ENCODE measurements around the gene FMNL2. TPM values are rescaled to one million over a fixed set of nuclear protein-coding genes. Genes with fewer than 3 reads are reported as not detected.

Gene FMNL2
- total RNA-seq, 1 donor from 2014 or later: 166 TPM

DNA sequence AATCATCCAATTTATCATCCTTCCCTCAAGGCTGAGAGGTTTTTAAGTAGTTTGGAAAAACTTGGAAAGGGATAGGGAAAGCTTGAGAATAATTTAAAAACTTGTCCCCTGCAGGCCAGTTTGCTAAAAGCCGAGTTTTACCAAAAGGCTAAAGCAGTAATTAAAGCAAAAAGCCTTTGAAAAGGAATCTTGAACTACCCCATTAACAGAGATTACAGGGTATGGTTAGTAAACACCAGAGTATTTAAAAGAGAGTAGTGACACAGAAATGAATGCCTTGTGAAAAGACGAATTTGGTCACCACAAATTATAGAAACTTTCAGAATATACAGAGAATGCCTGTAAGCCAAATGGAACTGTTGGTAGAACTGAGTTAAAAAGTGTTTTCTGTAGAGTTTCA, 85.0 kb downstream of the FMNL2 start:
- Mint-ChIP-seq H3K4me1 (ENCODE audit: low read depth, unreplicated experiment) (peaks cover 54% of the 10 kb centered on the region), H3K9me3 (ENCODE audit: unreplicated experiment) (peaks cover 4% of the 10 kb centered on the region), H3K36me3 (ENCODE audit: unreplicated experiment) (no peaks in the 10 kb centered on the region), H3K4me3 (ENCODE audit: unreplicated experiment) (no peak overlapping the region), H3K27me3 (ENCODE audit: unreplicated experiment) (no peaks in the 10 kb centered on the region), H3K27ac (ENCODE audit: unreplicated experiment) (no peak overlapping the region)
- TF ChIP-seq, protein P1, sequence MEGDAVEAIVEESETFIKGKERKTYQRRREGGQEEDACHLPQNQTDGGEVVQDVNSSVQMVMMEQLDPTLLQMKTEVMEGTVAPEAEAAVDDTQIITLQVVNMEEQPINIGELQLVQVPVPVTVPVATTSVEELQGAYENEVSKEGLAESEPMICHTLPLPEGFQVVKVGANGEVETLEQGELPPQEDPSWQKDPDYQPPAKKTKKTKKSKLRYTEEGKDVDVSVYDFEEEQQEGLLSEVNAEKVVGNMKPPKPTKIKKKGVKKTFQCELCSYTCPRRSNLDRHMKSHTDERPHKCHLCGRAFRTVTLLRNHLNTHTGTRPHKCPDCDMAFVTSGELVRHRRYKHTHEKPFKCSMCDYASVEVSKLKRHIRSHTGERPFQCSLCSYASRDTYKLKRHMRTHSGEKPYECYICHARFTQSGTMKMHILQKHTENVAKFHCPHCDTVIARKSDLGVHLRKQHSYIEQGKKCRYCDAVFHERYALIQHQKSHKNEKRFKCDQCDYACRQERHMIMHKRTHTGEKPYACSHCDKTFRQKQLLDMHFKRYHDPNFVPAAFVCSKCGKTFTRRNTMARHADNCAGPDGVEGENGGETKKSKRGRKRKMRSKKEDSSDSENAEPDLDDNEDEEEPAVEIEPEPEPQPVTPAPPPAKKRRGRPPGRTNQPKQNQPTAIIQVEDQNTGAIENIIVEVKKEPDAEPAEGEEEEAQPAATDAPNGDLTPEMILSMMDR (IDR thresholded peaks at IDR 0.05; ENCODE audit: partially characterized antibody, unreplicated experiment): no peak
- DNase-seq: no peak

DNA sequence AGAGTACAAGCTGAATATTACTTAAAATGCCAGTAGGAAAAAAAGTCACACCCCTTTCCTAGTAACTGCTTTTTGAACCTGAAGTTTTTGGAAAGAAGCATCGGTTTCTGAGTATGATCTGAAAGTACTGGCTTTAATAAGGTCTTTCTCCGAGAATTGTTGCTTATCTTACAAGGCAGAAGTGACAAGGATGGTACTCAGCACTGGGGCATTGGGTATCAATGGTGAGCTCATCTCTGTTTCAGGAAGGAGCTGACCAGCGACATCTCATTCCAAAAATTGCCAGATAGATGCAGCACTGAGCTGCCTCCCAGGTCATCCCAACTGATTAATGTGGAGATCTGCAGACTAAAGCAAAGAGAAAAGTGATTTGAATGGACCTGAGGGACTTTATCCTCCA, 85.4 kb downstream of the FMNL2 start:
- no peak for DNase-seq
- no peak overlapping the region for H3K27ac Mint-ChIP-seq (ENCODE audit: unreplicated experiment)
- TF ChIP-seq, protein P1 (IDR thresholded peaks at IDR 0.05; ENCODE audit: partially characterized antibody, unreplicated experiment): no peak
- H3K4me3 Mint-ChIP-seq (ENCODE audit: unreplicated experiment): peak overlapping the region; percentile 51
- peaks cover 4% of the 10 kb centered on the region for H3K9me3 Mint-ChIP-seq (ENCODE audit: unreplicated experiment)
- H3K4me1 Mint-ChIP-seq (ENCODE audit: low read depth, unreplicated experiment): peaks cover 58% of the 10 kb centered on the region
- no peaks in the 10 kb centered on the region for H3K27me3 Mint-ChIP-seq (ENCODE audit: unreplicated experiment)
- no peaks in the 10 kb centered on the region for H3K36me3 Mint-ChIP-seq (ENCODE audit: unreplicated experiment)

DNA sequence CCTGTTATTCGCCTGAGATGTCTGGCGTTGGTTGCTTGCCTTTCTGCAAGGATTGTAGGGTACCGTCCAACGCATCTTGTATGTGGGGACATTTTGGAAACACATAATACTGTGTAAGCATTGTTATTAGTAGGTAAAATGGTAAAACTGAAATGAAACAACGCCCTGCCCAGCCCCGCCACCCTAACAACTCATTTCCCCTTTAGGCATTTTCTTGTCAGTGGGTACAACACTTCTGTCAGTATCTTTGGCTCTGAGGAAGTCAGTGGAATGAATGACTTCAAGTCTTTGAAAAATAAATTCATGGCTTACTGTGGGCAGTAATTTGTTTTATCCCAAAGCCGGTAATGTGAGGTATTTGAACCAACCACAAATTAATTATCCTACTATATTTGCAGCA, 86.0 kb downstream of the FMNL2 start:
- Mint-ChIP-seq H3K4me1 (ENCODE audit: low read depth, unreplicated experiment) (peaks cover 60% of the 10 kb centered on the region), H3K36me3 (ENCODE audit: unreplicated experiment) (no peaks in the 10 kb centered on the region), H3K27me3 (ENCODE audit: unreplicated experiment) (no peaks in the 10 kb centered on the region), H3K27ac (ENCODE audit: unreplicated experiment) (no peak overlapping the region), H3K9me3 (ENCODE audit: unreplicated experiment) (peaks cover 4% of the 10 kb centered on the region), H3K4me3 (ENCODE audit: unreplicated experiment) (no peak overlapping the region)
- TF ChIP-seq, protein P1 (IDR thresholded peaks at IDR 0.05; ENCODE audit: partially characterized antibody, unreplicated experiment): no peak
- no peak for DNase-seq

DNA sequence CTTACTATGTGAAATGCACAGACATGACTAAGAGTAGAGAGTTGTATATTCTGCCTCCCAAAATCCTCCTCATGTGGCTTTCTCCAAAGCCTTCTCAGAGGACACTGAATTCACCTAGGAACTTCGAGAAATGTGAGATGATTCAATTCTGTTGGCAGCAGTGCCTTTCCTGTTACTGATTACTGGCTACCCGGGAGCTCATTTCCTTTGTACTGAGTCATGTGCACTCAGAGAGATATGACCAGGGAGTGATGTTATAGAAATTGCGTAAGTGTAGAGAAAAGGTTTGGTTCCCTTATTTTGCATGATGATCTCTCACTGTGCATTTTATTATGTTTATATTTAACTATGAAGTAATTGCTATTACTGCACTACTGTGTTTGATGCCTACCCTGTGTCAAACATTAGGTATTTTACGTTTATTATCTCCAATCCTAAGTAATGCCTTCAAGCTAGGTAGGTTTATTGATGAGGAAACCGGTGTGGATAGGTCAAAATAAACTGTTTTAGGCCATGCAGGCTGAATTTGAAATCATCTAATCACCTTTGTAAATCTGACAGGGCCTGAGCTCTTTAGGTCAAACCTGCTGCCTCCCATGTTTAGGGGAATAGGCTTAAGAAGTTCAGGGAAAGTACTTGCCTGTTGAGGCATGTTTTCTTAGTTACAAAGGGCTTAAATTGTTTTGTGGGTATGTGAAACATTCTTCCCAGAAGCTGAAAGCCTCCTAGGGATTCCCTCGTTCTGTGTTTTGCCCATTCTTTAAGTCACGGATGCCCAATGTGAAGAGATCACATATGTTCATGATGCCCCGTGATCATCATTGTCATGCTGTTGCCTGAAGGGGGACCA, 86.8 kb downstream of the FMNL2 start:
- Mint-ChIP-seq H3K36me3 (ENCODE audit: unreplicated experiment) (no peaks in the 10 kb centered on the region), H3K4me1 (ENCODE audit: low read depth, unreplicated experiment) (peaks cover 62% of the 10 kb centered on the region), H3K9me3 (ENCODE audit: unreplicated experiment) (peaks cover 4% of the 10 kb centered on the region), H3K27me3 (ENCODE audit: unreplicated experiment) (no peaks in the 10 kb centered on the region), H3K4me3 (ENCODE audit: unreplicated experiment) (no peak overlapping the region), H3K27ac (ENCODE audit: unreplicated experiment) (peak overlapping the region; percentile 45)
- DNase-seq: no peak
- TF ChIP-seq, protein P1 (IDR thresholded peaks at IDR 0.05; ENCODE audit: partially characterized antibody, unreplicated experiment): no peak

DNA sequence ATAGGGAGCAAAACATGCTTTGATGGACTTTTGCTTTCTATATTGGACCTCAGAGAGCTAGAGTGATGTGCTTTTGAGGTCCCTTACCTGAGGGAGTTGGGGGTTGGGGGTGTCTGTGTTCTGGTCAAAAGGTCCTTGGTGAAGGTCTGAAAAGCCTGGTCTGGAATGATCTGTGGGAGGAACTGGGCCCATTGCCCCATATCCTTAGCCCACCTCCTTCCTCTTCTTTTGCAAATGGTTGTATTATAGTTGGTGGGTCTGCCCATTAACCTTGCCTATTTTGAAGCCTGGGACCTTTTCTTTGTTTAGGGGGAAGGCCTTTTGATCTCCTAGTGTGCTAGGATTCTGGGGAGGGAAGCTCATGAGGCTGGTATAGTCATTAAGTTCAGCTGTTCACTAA, 88.7 kb downstream of the FMNL2 start:
- no peaks in the 10 kb centered on the region for H3K27me3 Mint-ChIP-seq (ENCODE audit: unreplicated experiment)
- DNase-seq: no peak
- peaks cover 65% of the 10 kb centered on the region for H3K4me1 Mint-ChIP-seq (ENCODE audit: low read depth, unreplicated experiment)

More for the DNA sequence above, 88.7 kb downstream of the FMNL2 start:
- Mint-ChIP-seq H3K9me3 (ENCODE audit: unreplicated experiment) (peaks cover 2% of the 10 kb centered on the region), H3K27ac (ENCODE audit: unreplicated experiment) (no peak overlapping the region), H3K4me3 (ENCODE audit: unreplicated experiment) (no peak overlapping the region), H3K36me3 (ENCODE audit: unreplicated experiment) (no peaks in the 10 kb centered on the region)
- TF ChIP-seq, protein P1 (IDR thresholded peaks at IDR 0.05; ENCODE audit: partially characterized antibody, unreplicated experiment): no peak

Data from glutamatergic neuron (in vitro differentiated cells).